Ecto neural progenitor cell (in vitro differentiated cells): ENCODE measurements around the gene OR51B2.

ENCODE experiments used
- DNase-seq: peaks from one replicate; pipeline ENCODE4 v3.0.0-alpha.2; 2018; ENCODE audit warnings: low spot score

Gene OR51B2

GRCh38 chr11:5282628-5283027, 41.5 kb downstream of the OR51B2 start:
- no peak for DNase-seq

DNA sequence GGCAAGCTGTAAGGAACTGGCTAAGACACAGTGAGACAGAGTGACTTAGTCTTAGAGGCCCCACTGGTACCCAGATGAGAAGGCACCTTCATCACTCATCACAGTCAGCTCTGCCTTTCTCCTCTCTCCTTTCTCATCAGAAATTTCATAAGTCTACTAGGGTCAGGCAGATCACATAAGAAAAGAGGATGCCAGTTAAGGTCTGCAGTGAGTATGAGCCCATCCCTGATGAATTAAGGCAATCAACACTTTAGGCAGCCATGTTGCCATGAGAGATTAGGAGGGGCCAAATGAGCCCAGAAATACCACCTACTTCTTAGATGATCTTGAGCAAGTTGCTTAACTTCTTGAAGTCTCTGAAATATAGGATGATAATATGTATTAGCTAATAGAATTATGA, 42.5 kb downstream of the OR51B2 start:
- DNase-seq, result no peak

DNA sequence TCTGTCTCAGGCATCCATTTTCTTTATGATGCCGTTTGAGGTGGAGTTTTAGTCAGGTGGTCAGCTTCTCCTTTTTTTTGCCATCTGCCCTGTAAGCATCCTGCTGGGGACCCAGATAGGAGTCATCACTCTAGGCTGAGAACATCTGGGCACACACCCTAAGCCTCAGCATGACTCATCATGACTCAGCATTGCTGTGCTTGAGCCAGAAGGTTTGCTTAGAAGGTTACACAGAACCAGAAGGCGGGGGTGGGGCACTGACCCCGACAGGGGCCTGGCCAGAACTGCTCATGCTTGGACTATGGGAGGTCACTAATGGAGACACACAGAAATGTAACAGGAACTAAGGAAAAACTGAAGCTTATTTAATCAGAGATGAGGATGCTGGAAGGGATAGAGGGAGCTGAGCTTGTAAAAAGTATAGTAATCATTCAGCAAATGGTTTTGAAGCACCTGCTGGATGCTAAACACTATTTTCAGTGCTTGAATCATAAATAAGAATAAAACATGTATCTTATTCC, 43.5 kb downstream of the OR51B2 start:
- DNase-seq, result no peak

DNA sequence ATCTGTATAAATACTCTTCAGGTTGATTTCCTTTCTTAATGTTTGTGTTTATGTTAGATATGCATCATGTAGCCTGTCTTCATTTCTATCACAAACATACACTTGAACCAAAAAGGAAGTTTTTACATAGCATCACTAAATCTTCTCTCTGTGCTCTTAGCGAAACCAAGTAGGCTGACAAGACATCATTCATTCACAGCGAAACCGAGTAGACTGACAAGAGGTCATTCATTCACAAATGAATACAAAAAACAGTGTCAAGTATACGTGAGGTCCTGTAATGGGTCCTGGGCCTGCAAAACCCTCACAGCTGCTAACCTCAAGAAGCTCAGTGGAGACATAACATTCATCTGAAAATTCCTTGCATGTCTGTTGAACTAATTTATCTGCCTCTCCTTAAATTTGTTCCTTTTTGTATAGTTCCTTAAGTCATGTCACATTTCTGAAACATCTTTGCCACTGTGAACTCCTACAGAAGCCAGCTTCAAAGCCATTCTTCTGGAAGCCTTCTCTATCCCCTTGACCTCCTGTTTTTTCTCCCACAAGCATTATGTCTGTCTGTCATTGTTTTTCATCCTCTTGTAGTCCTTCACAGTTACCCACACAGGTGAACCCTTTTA, 44.5 kb downstream of the OR51B2 start:
- no peak for DNase-seq

- DNase-seq, result no peak
Observed at GRCh38 chr11:5277807-5278382, 46.2 kb downstream of the OR51B2 start.

DNA sequence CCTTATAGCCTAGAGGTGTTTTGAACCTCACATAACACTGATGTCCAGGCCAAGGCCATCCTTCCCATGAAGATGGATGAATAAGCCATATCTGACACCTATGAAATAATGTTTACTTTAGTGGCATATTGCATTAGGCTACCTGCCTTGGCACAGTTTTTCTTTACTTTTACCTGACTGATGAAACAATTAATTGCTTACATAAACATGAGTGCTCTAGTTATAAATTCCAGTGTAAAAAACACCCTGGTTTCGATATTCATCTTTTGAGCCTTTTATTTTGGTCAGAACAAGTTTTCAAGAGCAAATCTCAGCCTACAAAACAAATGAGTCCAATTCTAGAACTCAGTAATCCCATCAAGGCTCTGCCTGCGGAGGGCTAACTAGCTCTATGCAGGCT, 47.4 kb downstream of the OR51B2 start:
- no peak for DNase-seq

DNA sequence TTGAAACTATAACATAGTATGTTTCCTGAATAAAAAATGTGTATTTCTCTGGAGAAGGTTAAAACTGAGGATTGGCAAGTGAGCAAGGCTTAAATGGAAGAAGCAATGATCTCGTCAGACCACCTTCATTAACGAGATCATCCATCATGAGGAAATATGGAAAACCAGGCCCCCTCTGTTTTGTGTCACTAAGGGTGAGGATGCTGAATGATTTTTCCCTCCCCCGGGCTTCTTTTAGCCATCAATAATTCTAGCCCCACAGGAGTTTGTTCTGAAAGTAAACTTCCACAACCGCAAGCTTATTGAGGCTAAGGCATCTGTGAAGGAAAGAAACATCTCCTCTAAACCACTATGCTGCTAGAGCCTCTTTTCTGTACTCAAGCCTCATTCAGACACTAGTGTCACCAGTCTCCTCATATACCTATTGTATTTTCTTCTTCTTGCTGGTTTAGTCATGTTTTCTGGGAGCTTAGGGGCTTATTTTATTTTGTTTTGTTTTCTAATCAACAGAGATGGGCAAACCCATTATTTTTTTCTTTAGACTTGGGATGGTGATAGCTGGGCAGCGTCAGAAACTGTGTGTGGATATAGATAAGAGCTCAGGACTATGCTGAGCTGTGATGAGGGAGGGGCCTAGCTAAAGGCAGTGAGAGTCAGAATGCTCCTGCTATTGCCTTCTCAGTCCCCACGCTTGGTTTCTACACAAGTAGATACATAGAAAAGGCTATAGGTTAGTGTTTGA, 48.6 kb downstream of the OR51B2 start:
- no peak for DNase-seq

- no peak for DNase-seq
Observed at GRCh38 chr11:5274395-5274794, 49.7 kb downstream of the OR51B2 start.
